Stimulated activated CD8-positive, alpha-beta memory T cell treated with anti-CD3 and anti-CD28 coated beads, Interleukin-7, amount 100 ng/mL, for 4 hours (primary cell): Measurements from ENCODE around the gene SMAD7.
A peak's percentile ranks its signal among the peaks of the same experiment; 100 is the strongest.

Source experiments
- DNase-seq, 2 donors: peaks; one replicate each; pipeline ENCODE4 v3.0.0-alpha.2; 2020; ENCODE audit warnings: low read depth in 2 of 2

The SMAD7 gene

DNA sequence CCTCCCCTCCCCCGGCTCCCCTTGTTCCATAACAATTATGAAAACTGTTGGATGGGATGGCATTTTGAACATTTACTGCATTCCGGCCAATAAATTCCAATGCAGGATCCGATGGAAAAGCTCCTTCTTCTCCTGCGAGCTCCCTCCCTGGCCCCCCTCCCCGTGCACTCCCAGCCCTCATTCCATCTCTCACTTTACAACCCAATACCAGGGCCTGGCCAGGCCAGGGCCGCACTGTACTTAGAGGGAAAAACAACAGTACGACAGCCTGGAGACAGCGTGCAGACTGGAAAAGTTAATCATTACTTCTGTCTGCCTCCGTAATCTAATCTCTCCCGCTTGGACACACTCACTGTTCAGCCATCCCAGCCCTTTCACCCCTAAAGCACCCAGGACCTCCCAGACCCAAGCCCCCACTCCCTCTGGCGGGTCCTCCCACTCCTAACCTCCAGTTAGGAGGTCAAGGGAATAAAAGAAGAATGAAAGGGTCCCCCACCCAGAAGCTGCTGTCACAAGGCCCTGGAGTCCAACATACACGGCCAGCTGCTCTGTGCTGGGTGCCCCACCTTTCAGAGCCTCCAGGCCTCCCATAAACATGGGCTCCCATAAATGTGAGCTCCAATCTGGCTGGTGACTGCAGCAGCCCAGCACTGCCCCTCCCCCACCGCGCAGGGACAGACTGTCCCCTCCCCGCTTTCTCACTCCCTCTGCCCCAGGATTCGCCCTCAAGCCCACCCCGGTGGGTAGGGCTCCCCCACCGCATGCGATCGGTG is 20.6 kb downstream of the SMAD7 start:
- DNase-seq = no peak

DNA sequence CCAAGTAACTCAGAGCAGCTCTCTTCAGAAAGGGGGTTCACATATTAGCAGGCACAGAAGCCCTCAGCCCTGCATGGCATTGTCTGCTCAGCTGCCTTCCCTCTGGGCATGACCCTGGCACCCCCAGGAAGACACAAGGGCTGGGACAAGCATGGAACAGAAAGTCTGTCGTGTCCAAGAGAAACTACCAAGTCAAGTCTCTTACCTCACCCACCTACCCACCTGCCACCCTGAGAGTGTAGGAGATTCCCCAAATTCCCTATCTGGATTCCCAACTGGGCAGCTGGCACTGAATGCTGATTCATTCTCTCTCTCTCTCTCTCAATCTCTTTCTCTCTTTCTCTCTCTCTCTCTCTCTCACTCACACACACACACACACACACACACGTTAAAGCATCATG is 21.6 kb downstream of the SMAD7 start:
- no peak for DNase-seq

DNA sequence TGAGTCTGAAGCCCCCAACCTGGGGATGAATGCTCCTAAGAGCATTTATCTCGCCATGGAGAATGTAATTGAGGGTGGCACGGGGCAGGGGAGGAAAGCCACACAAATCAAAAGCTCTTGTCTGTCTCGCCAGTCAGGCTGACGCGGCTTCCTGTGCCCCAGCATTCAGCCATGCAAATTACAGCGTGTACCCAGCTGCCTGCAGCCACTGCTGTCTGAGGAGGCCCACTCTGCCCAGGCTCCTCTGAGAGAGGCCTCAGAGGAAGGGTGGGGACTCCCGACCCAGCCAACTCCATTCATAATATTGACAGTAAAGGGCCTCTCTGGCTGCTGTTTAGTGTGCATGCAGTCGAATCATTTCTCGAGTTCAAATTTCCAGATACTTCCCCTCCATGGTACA is 22.0 kb downstream of the SMAD7 start:
- DNase-seq = peak in 1 of 2 donors; percentile 71

DNA sequence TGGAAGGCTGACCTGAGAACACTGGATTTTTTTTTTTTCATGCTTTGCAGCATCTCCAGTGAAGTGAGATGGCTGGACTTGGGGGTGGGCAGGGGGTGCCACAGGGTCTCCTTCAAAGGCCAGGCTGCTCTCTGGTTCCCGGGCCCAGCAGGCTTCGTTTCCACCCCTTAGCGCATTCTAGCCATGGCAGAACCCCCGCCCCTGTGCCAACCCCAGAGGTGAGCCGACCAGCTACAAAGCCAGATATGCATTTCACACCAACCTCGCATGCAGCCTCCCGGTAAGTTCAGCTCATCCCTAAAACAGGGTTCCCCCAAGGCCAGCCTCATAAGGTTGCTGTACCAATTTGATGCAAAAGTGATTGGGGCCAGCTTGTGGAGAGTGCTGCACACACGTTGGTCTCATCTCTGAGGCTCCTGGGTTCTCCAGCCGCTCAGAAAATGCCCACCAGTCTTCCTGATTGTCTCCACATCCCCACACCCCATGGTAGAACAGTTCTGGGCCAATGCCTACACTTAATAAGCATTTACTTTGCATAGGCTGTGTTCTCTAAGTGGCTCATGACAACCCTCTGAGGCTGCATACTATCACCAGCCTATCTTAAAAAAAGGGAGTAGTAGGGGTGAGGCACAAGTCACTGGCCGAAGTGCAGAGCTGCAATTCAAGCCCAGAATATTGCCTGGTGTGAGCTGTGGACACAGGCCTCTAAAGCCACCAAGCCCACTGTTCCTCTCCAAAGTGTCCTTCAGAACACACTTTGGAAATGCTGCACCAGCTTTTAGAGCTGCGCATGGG is 23.3 kb downstream of the SMAD7 start:
- DNase-seq = no peak

DNA sequence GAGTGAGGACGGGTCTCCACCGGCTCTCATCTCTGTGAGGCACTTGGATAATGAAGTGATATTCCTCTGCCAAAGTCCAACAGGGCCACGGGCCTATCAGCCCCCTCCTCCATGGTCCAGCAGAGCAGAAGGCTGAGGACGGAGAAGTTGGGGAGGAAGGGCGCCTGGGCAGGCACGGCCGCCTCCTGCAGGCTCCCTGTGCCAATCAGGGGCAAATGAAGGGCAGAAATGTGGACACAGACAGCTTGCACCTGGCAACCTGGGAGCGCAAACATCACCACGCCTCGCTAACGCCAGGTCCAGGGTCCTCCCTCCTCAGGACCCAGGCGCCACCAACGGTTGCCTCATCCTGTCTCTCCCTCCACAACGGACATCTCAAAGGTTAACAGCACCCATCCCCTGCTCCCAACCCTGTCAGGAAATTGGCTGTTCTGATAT is 24.3 kb downstream of the SMAD7 start:
- DNase-seq = no peak

DNA sequence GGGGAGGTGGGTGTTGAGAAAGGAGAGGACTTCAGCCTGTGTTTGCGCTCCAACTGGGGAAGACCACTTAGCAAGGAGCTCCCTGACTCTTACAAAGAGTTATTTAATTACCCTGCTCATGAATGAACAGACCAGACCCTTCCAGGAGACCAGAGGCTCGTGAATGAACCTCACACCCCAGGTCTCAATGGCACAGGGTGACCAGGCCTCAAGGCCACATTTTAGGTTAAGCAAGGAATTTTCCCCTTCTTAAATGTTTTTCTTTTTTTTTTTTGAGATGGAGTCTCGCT is 25.3 kb downstream of the SMAD7 start:
- no peak for DNase-seq

DNA sequence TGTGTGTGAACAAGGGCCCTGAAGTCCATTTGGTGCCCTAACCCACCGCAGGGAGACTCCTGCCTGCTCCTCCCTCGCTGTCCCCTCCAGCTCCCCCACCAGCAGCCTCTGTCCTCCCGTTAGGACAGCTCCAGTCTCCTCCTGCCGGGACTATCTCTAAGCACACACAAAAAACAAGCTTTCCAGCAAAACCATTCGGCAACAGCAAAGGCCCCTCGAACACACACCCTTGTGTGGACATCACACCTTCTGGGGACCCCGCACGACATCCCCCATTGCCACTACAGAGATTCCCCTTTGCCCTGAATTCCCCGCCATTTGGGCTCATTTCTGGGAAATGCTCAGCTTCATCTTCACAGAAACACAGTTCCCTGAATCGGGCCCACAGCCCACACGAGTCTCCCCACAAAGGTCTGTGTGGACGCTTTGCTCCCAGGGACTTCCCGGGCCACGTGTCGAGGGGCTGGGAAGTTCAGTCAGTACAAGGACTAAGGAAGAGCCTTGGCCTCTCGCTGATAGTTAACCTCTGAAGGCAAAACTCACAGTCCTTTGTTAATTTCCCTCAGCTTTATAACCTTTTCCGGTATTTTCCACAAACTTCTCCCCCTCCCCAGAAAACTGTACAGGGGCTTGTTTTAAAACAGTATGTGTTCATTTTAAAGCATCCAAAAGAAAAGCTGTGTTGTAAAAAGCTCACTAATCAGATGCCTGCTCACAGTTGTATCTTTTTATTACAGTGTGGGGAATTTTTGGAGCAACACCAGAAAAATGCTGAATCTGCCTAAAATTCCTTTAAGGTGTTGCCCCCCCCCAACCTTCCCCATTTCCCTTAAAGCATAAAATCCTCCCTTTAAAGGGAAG is 25.9 kb downstream of the SMAD7 start:
- peak in 1 of 2 donors; percentile 22 for DNase-seq

DNA sequence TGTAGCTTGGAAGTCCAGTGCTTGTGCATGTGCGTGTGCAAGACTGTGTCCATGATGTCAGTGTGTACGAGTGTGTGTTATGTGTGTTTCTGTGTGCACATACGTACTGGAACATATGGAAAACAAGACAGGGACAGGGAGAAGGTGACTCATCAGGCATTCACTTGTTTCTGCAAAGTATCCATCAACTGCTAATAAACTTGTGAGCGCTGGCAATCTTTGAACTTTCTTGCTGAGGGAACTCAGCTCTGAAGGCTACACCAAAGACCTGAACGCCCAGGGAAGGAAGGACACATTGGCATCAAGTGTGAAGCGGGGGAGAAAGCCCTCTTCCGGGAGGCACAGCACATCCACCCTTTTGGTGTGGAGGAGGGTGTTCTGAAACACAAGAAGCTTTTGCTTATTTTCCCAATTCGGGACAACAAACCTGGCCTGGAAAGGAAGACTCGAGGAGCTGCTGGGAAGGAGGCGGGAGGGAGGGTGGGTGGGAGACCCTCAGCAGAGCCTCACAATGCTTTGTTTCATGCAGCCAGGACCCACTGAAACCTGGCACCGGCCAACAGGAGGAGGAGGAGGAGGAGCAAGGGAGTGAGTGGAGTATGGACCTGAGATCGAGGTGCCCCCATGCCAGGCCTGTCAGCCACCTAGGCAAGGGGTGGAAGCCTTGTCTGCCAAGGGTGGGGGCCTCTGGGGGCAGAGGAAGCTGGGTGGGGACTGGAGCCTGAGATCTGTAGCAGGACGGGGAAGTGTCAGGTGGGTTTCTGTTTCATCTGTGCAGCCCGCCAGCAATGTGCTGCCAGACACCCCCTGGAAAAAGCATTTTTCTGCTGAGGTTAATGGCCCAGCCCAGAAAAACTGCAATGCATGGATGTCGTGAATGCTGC is 26.8 kb downstream of the SMAD7 start:
- DNase-seq = no peak

DNA sequence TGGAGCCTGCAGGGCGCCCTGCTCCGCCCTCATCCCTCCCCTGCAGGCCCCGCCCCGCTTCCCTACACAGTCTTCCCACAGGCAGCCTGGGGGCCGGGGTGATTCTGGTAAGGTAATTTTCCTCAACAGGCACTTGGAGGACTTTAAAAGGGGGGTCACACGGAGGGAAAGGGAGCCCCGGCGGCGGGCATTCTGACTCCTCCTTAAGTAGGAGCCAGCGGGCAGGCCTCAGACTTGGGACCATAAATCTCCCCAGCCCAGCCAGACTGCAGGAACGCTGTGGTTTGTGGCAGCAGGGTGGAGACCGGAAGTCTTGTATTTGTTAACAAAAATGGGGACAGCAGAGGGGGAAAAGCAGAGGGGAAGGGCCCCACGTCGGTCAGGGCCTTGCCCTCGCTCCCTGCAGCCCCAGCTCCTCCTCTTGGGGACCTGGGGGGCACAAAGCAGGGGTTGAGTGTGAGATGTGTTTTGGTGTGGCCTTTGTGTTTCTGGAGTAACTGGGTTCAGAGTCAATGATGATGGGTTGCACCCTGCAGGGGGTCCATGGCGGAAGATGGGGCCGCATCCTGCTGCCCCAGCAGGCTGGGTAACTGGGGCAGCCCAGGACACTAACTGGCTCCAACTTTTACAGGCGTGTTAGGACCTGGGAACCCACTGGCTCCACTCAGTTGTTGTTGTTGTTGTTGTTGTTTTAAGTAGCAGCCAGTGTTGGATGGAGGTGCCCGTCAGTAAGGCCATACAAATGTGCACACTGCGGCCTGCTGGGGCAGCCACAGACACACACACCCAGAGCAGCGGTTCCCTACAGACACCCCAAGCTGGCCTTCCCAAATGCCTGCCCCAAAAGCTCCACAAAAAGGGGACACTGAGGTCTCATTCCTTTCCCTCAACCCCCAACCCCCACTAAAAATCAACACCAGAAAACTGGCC is 27.7 kb downstream of the SMAD7 start:
- no peak for DNase-seq

DNA sequence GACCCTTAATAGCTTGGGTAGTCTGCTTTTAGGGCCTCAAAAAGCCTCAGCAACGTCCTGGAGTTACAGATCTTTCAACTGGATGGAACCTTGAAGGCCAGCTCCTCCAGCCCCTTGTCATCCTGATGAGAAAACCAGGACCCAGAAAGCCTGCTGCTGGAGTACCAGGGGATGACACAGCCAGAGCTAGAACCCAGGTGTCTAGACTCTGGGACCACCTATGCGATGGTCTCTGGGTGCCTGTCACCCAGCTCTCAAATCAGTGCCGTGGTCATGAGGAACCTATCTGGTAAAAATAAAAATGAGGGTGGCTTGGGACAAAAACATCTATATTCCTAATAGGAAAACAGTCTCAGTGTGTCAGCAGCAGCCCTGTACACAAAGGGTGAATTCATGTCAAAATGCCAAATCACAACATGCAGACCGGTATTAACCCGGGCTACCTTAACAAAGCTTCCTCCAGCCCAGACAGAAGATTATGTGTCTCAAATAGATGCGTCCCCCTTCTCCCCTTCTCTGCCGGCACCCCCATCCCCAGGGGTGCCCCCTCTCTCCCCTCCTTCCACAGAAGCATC is 28.5 kb downstream of the SMAD7 start:
- DNase-seq = no peak

DNA sequence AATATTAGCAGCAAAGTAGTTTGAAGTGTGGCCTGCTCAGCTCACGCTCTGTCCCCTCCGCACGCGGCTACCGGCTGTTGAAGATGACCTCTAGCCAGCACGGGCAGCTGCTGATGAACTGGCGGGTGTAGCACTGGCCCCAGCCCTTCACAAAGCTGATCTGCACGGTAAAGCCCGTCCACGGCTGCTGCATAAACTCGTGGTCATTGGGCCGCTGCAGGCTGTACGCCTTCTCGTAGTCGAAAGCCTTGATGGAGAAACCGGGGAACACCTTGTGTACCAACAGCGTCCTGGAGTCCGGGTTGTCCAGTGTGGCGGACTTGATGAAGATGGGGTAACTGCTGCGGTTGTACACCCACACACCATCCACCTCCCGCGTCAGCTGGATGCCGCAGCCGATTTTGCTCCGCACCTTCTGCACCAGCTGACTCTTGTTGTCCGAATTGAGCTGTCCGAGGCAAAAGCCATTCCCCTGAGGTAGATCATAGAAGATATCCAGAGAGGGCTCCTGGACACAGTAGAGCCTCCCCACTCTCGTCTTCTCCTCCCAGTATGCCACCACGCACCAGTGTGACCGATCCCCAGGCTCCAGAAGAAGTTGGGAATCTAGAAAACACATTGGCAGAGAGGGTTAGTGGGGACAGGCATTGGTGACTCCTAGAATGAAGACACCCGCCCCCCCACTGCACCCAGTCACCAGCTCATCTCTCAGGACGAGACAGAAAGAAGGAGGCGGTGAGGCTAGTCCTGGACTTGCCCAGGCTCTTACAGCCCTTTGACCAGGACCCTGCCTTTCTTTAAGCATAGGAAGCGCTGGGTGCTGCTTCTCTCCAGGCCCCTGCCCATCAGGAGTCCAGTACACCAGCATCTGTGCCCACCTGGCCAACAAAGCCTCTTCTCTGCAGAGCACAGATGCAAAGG is 29.2 kb downstream of the SMAD7 start:
- no peak for DNase-seq

DNA sequence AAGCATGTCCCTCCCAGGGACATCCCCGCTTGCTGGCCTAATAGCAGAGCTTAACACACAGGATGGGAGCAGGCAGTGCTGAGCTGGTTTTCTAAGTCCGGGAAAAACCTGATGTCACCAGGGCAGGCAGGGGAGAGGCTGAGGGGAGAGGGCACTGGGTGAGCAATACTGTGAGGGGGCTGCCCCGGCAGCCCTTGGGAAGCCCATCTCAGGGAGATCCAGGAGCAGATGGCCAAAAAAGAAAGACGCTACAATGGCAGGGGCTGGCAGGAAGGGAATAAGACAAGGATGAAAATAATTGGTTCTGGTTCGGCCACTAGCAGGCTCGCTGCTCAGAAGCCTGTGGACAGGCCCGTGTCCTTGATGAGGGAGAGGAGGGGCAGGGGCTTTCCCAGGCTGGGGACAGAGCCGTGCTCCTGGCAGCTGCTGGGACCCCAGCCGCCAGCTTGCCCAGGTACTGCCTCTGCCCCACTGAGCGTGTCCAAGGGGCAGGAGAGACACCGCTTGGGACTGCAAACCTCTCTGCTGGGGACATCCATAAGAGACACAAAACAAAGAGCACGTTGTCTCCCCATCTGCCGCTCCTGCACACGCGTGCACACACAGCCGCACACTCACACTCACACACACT is 30.2 kb downstream of the SMAD7 start:
- DNase-seq = no peak

DNA sequence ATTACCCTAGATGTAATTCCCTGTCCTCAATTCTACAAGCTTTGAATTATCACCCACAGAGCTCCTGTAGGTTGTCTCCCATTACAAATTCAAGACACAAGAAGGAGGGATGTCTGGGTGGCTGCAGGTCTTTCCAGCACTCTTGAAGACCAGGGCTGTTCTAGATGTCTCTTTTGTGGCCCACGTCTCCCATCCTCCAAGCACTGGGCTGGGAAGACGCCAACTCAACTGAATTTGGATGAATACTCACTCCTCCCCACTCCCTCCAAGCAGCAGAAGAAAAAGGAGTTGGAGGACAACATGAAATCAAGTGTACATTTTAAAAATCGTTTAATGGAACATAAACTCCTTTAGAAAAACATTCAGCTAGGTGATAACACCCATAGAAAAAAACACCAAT is 31.2 kb downstream of the SMAD7 start:
- DNase-seq = no peak

DNA sequence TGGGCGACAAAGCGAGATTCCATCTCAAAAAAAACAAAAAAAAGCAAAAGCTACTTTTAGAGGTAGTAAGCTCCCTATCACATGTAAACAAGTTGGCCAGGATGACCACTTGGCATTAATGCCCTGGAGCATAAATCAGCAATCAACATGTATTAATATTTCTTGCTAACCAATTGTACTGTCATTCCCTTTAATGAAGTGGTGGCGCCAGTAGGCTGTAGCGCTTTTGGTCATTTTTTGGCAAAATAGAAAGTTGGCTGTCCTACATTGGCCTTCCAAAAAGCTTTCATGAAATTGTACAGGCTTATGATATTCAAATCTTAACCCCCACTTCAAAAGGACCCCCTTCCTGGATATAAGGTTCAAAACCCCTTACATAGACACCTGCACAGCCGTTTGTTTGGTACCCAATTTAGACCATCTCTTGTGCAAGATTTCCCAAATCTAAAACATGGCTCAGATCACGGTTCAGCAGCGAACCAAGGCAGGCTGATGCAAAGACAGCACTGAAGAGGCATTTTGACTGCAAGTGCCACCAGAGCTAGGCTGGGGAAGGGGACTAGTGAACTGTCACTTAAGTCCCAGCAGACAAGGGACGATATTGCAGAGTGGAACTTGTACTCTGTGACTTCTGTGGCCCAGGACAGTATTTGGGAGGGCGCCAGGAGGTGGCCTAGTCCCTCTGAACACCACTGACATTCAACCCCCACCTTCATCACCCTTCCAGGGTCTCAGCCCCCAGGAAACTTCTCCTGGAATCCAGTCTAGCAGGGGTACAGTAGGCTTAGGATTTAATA is 31.9 kb downstream of the SMAD7 start:
- no peak for DNase-seq

DNA sequence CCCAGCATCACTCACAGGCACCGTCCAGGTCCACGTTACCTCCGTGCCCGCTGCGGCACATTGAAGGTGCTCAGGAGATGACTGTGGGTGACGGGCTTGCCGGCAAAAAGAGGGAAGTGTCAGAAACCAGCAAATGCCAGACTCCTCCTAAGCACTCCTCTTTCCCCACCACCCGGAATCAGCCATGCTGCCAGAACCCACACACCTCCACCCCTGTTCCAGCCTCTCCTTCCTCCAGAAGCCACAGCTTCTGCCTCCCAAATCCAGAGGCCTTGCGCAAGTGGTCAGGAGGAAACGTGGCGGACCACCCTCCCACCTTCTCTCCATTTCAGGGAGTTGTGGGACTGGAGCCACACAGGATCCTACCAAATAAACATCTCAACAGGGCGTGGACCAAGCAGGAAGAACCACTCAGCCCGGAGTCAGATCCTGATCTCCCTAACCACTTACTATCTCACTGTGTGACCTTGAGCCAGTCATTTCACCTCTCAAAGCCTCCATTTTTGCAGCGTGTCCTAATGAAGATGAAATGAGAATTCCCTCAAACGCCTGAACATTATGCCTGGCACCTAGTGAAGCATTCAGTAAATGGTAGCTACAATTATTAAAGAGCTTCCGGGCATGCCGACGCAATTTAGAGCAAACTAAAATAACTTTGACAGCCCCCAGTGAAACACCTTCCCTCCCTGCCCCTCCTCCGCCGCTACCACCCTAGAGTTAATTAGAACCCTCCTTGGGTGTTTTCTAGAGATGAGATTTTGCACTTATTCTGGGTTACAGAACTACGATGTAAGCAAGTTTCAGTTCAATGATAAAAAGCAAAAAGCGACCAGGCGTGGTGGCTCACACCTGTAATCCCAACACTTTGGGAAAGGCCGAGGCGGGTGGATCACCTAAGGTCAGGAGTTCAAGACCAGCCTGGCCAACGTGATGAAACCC is 32.9 kb downstream of the SMAD7 start:
- no peak for DNase-seq

DNA sequence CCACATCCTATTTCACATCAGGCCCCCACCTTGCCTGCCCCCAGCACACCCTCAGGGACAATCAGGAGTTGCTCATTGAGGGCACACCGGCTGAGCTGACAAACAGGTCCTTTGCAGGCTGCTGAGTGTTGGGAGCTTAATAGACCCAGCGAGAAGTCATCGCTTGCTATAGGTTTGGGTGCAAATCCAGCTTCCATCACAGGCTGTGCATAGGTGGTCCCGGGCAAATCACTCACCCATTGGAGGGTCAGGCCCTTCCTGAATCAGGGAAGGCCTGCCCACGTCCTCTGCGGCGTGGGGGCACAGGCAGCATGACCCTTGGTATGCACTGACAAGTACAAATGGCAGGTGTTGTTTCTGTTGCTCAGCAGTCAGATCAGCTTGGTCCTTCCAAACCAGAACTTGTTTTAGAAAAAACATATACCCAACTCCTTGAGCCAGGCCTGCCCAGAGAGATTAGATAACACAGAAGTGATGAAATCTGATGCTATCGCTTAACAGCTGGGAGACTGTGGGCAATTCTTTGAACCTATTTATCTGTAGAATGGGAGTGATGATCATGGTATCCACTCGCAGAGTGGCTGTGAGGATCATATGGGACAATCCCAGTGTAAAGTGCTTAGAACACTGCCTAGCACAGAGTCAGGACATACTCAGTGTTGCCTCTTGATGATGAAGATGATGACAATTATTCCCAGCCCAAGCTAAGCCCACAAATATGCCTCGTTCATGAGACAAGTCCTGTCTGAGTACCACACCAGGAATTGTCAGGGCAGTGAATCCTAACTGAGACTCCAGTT is 34.9 kb downstream of the SMAD7 start:
- no peak for DNase-seq
